ENCODE data around the gene COL6A3. TPM values are rescaled to one million over a fixed set of nuclear protein-coding genes. Genes with fewer than 3 reads are reported as not detected.

The COL6A3 gene
- polyA plus RNA-seq, 1 donor (not counting 4 experiments of a cell fraction or from before 2014, with no cell fraction given), result not detected

DNA sequence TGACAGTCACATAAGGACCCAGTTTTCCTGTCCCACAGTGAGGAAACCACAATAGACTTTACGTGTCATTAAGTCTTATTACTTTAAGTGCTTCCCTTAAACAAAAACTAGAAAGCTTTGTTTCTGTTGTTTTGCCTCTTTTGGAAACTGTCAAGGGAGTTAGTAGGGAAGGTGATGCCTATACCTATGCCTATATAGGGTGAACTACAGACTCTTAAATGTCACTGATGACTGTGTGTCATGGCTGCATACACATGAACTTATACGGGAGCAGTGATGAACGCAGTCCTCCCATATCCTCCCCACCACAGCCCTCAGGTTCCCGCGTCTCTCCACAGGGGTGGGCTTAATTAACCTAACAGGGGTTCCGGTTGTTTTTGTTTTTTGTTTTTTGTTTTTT, 97.6 kb downstream of the COL6A3 start:
- Histone ChIP-seq H3K4me1 (ENCODE audit: control insufficient read depth, extremely low read depth, insufficient read depth, low read length) (peaks cover 3% of the 10 kb centered on the region), H4K20me1 (ENCODE audit: control insufficient read depth, extremely low read depth, insufficient read depth, low read length) (no peaks in the 10 kb centered on the region), H3K4me2 (ENCODE audit: control insufficient read depth, extremely low read depth, insufficient read depth, low read depth, low read length) (no peak overlapping the region), H3K36me3 (ENCODE audit: control insufficient read depth in 2 of 2, extremely low read depth in 1 of 2, insufficient read depth in 2 of 2, low read length in 2 of 2) (no peaks in the 10 kb centered on the region), H2AFZ (ENCODE audit: control insufficient read depth, low read length) (no peak overlapping the region), H3K9me1 (ENCODE audit: control insufficient read depth, extremely low read depth, insufficient read depth, low read length) (no peaks in the 10 kb centered on the region), H3K79me2 (ENCODE audit: control insufficient read depth, insufficient read depth, low read length) (no peaks in the 10 kb centered on the region), H3K27me3 (ENCODE audit: control insufficient read depth, extremely low read depth, insufficient read depth, low read length) (peaks cover 17% of the 10 kb centered on the region), H3K9me3 (ENCODE audit: control insufficient read depth, low read depth, low read length) (no peaks in the 10 kb centered on the region), H3K4me3 (ENCODE audit: control insufficient read depth in 2 of 3, extremely low read depth in 1 of 3, insufficient read depth in 2 of 3, low read depth in 1 of 3, low read length in 3 of 3) (no peak overlapping the region), H3K9ac (ENCODE audit: control insufficient read depth, extremely low read depth, insufficient read depth, low read length) (no peak overlapping the region), H3K27ac (ENCODE audit: control insufficient read depth, insufficient read depth, low read length) (no peak overlapping the region)
- FAIRE-seq (no peak), DNase-seq (ENCODE audit: low read depth, low spot score) (no peak)
- dilution Hi-C loops (cut with MboI; ENCODE audit: extremely low pct_ligation_motif_present, low sequenced_read_pairs), result no loop called here
- TF ChIP-seq, protein P1, sequence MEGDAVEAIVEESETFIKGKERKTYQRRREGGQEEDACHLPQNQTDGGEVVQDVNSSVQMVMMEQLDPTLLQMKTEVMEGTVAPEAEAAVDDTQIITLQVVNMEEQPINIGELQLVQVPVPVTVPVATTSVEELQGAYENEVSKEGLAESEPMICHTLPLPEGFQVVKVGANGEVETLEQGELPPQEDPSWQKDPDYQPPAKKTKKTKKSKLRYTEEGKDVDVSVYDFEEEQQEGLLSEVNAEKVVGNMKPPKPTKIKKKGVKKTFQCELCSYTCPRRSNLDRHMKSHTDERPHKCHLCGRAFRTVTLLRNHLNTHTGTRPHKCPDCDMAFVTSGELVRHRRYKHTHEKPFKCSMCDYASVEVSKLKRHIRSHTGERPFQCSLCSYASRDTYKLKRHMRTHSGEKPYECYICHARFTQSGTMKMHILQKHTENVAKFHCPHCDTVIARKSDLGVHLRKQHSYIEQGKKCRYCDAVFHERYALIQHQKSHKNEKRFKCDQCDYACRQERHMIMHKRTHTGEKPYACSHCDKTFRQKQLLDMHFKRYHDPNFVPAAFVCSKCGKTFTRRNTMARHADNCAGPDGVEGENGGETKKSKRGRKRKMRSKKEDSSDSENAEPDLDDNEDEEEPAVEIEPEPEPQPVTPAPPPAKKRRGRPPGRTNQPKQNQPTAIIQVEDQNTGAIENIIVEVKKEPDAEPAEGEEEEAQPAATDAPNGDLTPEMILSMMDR (optimal IDR thresholded peaks at IDR 0.05 in 1 of 3, IDR thresholded peaks at IDR 0.05 in 1 of 3, conservative IDR thresholded peaks at IDR 0.05 in 1 of 3; ENCODE audit: extremely low read depth in 1 of 3, insufficient read depth in 2 of 3, low read length in 3 of 3), result no peak
- TF ChIP-seq EZH2 (IDR thresholded peaks at IDR 0.05; ENCODE audit: low read length), result no peak

GRCh38 chr2:237315829-237316225, 98.1 kb downstream of the COL6A3 start:
- dilution Hi-C loops (cut with MboI; ENCODE audit: extremely low pct_ligation_motif_present, low sequenced_read_pairs), result no loop called here
- Histone ChIP-seq H3K4me1 (ENCODE audit: control insufficient read depth, extremely low read depth, insufficient read depth, low read length) (peaks cover 3% of the 10 kb centered on the region), H3K9me1 (ENCODE audit: control insufficient read depth, extremely low read depth, insufficient read depth, low read length) (no peaks in the 10 kb centered on the region), H3K79me2 (ENCODE audit: control insufficient read depth, insufficient read depth, low read length) (no peaks in the 10 kb centered on the region), H3K9me3 (ENCODE audit: control insufficient read depth, low read depth, low read length) (no peaks in the 10 kb centered on the region), H3K9ac (ENCODE audit: control insufficient read depth, extremely low read depth, insufficient read depth, low read length) (no peak overlapping the region), H3K4me3 (ENCODE audit: control insufficient read depth in 2 of 3, extremely low read depth in 1 of 3, insufficient read depth in 2 of 3, low read depth in 1 of 3, low read length in 3 of 3) (no peak overlapping the region), H2AFZ (ENCODE audit: control insufficient read depth, low read length) (no peak overlapping the region), H3K4me2 (ENCODE audit: control insufficient read depth, extremely low read depth, insufficient read depth, low read depth, low read length) (no peak overlapping the region), H3K27me3 (ENCODE audit: control insufficient read depth, extremely low read depth, insufficient read depth, low read length) (peaks cover 16% of the 10 kb centered on the region), H3K36me3 (ENCODE audit: control insufficient read depth in 2 of 2, extremely low read depth in 1 of 2, insufficient read depth in 2 of 2, low read length in 2 of 2) (no peaks in the 10 kb centered on the region), H3K27ac (ENCODE audit: control insufficient read depth, insufficient read depth, low read length) (no peak overlapping the region), H4K20me1 (ENCODE audit: control insufficient read depth, extremely low read depth, insufficient read depth, low read length) (no peaks in the 10 kb centered on the region)
- DNase-seq (ENCODE audit: low read depth, low spot score) (no peak), FAIRE-seq (no peak)
- TF ChIP-seq, protein P1 (optimal IDR thresholded peaks at IDR 0.05 in 1 of 3, IDR thresholded peaks at IDR 0.05 in 1 of 3, conservative IDR thresholded peaks at IDR 0.05 in 1 of 3; ENCODE audit: extremely low read depth in 1 of 3, insufficient read depth in 2 of 3, low read length in 3 of 3), result no peak
- TF ChIP-seq EZH2 (IDR thresholded peaks at IDR 0.05; ENCODE audit: low read length), result no peak
